B cell (primary cell): ENCODE results near the gene ZACN.
A peak's percentile ranks its signal among the peaks of the same experiment; 100 is the strongest.

Source experiments
- EZH2 ChIP-seq: IDR thresholded peaks from 2 replicates; pipeline ENCODE4 v1.6.1; 2012; ENCODE audit warnings: borderline replicate concordance, low read depth, mild to moderate bottlenecking, moderate library complexity, low read length; ENCODE audit not compliant: insufficient read depth, poor library complexity, severe bottlenecking
- TF ChIP-seq, protein P1 (sequence below): fragments of 200-600 bp; IDR thresholded peaks from one replicate; pipeline ENCODE4 v1.8.0; 2022; ENCODE audit warnings: antibody characterized with exemption, mild to moderate bottlenecking

GRCh38 chr17:76107509-76107908 lies 28.5 kb downstream of the ZACN start:
- TF ChIP-seq, protein P1, sequence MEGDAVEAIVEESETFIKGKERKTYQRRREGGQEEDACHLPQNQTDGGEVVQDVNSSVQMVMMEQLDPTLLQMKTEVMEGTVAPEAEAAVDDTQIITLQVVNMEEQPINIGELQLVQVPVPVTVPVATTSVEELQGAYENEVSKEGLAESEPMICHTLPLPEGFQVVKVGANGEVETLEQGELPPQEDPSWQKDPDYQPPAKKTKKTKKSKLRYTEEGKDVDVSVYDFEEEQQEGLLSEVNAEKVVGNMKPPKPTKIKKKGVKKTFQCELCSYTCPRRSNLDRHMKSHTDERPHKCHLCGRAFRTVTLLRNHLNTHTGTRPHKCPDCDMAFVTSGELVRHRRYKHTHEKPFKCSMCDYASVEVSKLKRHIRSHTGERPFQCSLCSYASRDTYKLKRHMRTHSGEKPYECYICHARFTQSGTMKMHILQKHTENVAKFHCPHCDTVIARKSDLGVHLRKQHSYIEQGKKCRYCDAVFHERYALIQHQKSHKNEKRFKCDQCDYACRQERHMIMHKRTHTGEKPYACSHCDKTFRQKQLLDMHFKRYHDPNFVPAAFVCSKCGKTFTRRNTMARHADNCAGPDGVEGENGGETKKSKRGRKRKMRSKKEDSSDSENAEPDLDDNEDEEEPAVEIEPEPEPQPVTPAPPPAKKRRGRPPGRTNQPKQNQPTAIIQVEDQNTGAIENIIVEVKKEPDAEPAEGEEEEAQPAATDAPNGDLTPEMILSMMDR: peak; percentile 40
- no peak for TF ChIP-seq EZH2
